ENCODE results near the gene ZNF385B. TPM values are rescaled to one million over a fixed set of nuclear protein-coding genes. Genes with fewer than 3 reads are reported as not detected.

Gene ZNF385B
- total RNA-seq, 2 donors from 2014 or later = 5.3 to 18.1 TPM

GRCh38 chr2:179745635-179746256 is 115.7 kb downstream of the ZNF385B start:
- DNase-seq = no peak
- Histone ChIP-seq H3K4me3 (ENCODE audit: low read length) (no peak overlapping the region), H3K27ac (ENCODE audit: low read depth, low read length) (no peak overlapping the region), H3K27me3 (ENCODE audit: control insufficient read depth, insufficient read depth, low read length, poor library complexity, severe bottlenecking) (no peaks in the 10 kb centered on the region), H3K9ac (ENCODE audit: extremely low read depth, low read length, poor library complexity, severe bottlenecking) (no peak overlapping the region), H3K9me3 (ENCODE audit: control insufficient read depth, low read length) (no peaks in the 10 kb centered on the region), H3K36me3 (ENCODE audit: control insufficient read depth, insufficient read depth, low read length) (no peaks in the 10 kb centered on the region), H3K4me1 (ENCODE audit: control insufficient read depth, insufficient read depth, low read length) (no peaks in the 10 kb centered on the region)
- H3K36me3 Mint-ChIP-seq (ENCODE audit: low read depth) = no peaks in the 10 kb centered on the region
- H3K9me3 Mint-ChIP-seq = no peaks in the 10 kb centered on the region
- WGBS, 2 experiments (ENCODE audit: insufficient coverage in 1 of 2, insufficient read length in 1 of 2) = 92% methylated on average over 5 of the region's 5 CpGs
- no peak for TF ChIP-seq CTCF (conservative IDR thresholded peaks at IDR 0.05)
- no peaks in the 10 kb centered on the region for H3K27me3 Mint-ChIP-seq (ENCODE audit: insufficient read depth)
- H3K4me1 Mint-ChIP-seq = peaks cover 13% of the 10 kb centered on the region
- no peak overlapping the region for H3K27ac Mint-ChIP-seq
- H3K4me3 Mint-ChIP-seq = no peak overlapping the region

GRCh38 chr2:179744401-179744800 is 117.0 kb downstream of the ZNF385B start:
- no peaks in the 10 kb centered on the region for H3K9me3 ChIP-seq (ENCODE audit: control insufficient read depth, low read length)
- H3K36me3 Mint-ChIP-seq (ENCODE audit: low read depth) = no peaks in the 10 kb centered on the region
- peaks cover 8% of the 10 kb centered on the region for H3K4me1 Mint-ChIP-seq
- no peak overlapping the region for H3K27ac ChIP-seq (ENCODE audit: low read depth, low read length)
- no peak overlapping the region for H3K9ac ChIP-seq (ENCODE audit: extremely low read depth, low read length, poor library complexity, severe bottlenecking)
- H3K9me3 Mint-ChIP-seq = no peaks in the 10 kb centered on the region
- H3K27me3 ChIP-seq (ENCODE audit: control insufficient read depth, insufficient read depth, low read length, poor library complexity, severe bottlenecking) = no peaks in the 10 kb centered on the region
- H3K36me3 ChIP-seq (ENCODE audit: control insufficient read depth, insufficient read depth, low read length) = no peaks in the 10 kb centered on the region
- H3K27ac Mint-ChIP-seq = no peak overlapping the region
- no peak for TF ChIP-seq CTCF (conservative IDR thresholded peaks at IDR 0.05)
- no peak overlapping the region for H3K4me3 ChIP-seq (ENCODE audit: low read length)
- no peak for DNase-seq
- H3K4me3 Mint-ChIP-seq = no peak overlapping the region
- no peaks in the 10 kb centered on the region for H3K27me3 Mint-ChIP-seq (ENCODE audit: insufficient read depth)
- 90 to 96% methylated on average over 3 to 5 of the region's 5 CpGs for WGBS, 2 experiments (ENCODE audit: insufficient coverage in 1 of 2, insufficient read length in 1 of 2)
- no peaks in the 10 kb centered on the region for H3K4me1 ChIP-seq (ENCODE audit: control insufficient read depth, insufficient read depth, low read length)

- H3K27ac Mint-ChIP-seq = no peak overlapping the region
- Histone ChIP-seq H3K9ac (ENCODE audit: extremely low read depth, low read length, poor library complexity, severe bottlenecking) (no peak overlapping the region), H3K4me1 (ENCODE audit: control insufficient read depth, insufficient read depth, low read length) (no peaks in the 10 kb centered on the region), H3K27me3 (ENCODE audit: control insufficient read depth, insufficient read depth, low read length, poor library complexity, severe bottlenecking) (no peaks in the 10 kb centered on the region), H3K9me3 (ENCODE audit: control insufficient read depth, low read length) (no peaks in the 10 kb centered on the region), H3K4me3 (ENCODE audit: low read length) (no peak overlapping the region), H3K27ac (ENCODE audit: low read depth, low read length) (no peak overlapping the region), H3K36me3 (ENCODE audit: control insufficient read depth, insufficient read depth, low read length) (no peaks in the 10 kb centered on the region)
- H3K9me3 Mint-ChIP-seq = no peaks in the 10 kb centered on the region
- H3K27me3 Mint-ChIP-seq (ENCODE audit: insufficient read depth) = no peaks in the 10 kb centered on the region
- TF ChIP-seq CTCF (conservative IDR thresholded peaks at IDR 0.05) = no peak
- no peak for DNase-seq
- H3K4me1 Mint-ChIP-seq = peaks cover 4% of the 10 kb centered on the region
- H3K4me3 Mint-ChIP-seq = no peak overlapping the region
- no peaks in the 10 kb centered on the region for H3K36me3 Mint-ChIP-seq (ENCODE audit: low read depth)
Measured at GRCh38 chr2:179741317-179741716, 120.1 kb downstream of the ZNF385B start.

Data from endodermal cell (in vitro differentiated cells).